Choroid plexus epithelial cell (primary cell): ENCODE data around the gene TUNAR.

Experiments used
- DNase-seq: peaks from one replicate; pipeline ENCODE4 v3.0.0-alpha.2; 2010; ENCODE audit warnings: low read depth
- H3K4me3 ChIP-seq: 2 replicates; pipeline ENCODE4 v1.5.1; 2011; ENCODE audit warnings: low read depth, mild to moderate bottlenecking, control low read depth, low read length, moderate library complexity
- TF ChIP-seq, protein P1 (sequence below): conservative IDR thresholded peaks from 2 replicates; pipeline ENCODE4 v1.5.1; 2011; ENCODE audit warnings: low read depth, mild to moderate bottlenecking, control low read depth, inconsistent platforms, low read length, moderate library complexity

TUNAR gene

GRCh38 chr14:95885866-95886265 is 9.2 kb downstream of the TUNAR start:
- no peak overlapping the region for H3K4me3 ChIP-seq
- TF ChIP-seq, protein P1, sequence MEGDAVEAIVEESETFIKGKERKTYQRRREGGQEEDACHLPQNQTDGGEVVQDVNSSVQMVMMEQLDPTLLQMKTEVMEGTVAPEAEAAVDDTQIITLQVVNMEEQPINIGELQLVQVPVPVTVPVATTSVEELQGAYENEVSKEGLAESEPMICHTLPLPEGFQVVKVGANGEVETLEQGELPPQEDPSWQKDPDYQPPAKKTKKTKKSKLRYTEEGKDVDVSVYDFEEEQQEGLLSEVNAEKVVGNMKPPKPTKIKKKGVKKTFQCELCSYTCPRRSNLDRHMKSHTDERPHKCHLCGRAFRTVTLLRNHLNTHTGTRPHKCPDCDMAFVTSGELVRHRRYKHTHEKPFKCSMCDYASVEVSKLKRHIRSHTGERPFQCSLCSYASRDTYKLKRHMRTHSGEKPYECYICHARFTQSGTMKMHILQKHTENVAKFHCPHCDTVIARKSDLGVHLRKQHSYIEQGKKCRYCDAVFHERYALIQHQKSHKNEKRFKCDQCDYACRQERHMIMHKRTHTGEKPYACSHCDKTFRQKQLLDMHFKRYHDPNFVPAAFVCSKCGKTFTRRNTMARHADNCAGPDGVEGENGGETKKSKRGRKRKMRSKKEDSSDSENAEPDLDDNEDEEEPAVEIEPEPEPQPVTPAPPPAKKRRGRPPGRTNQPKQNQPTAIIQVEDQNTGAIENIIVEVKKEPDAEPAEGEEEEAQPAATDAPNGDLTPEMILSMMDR = no peak
- DNase-seq = no peak

GRCh38 chr14:95886366-95887056 is 9.9 kb downstream of the TUNAR start:
- H3K4me3 ChIP-seq = no peak overlapping the region
- TF ChIP-seq, protein P1 = no peak
- no peak for DNase-seq

DNA sequence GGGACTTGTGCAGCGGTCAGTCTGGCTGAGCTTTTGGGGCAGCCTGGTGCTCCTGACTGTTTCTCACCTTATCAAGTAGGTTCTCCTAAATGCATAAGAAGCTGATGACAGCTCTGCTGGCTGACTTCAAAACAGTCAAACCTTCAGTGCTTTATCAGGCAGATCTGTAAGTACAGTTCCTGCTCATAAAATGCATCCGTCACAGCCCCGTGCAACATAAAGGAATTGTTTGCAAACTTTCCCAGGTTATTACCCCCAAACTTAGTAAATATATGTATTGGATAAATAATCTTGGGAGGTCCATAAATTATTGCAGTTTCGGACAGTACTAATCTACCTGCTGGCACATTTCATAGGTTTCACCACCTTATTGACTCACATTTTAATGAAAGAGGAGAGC is 10.7 kb downstream of the TUNAR start:
- no peak overlapping the region for H3K4me3 ChIP-seq
- TF ChIP-seq, protein P1 = no peak
- no peak for DNase-seq

GRCh38 chr14:95889236-95889979 is 12.8 kb downstream of the TUNAR start:
- H3K4me3 ChIP-seq = no peak overlapping the region
- TF ChIP-seq, protein P1 = no peak
- no peak for DNase-seq

DNA sequence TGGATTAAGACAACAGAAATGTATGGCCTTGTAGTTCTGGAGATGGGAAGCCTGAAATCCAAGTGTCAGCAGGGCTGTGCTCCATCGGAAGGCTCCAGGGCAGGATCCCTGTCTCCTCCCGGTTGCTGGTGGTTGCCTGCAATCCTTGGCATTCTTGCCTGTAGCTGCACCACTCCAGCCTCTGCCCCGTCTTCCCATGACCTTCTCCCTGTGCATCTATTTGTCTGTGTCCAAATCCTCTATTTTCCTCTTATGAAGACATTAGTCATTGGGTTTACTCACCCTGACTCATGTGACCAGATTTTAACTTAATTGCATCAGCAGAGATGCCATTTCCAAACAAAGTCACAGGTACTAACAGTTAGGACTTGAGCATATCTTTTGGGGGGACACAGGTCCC is 15.1 kb downstream of the TUNAR start:
- DNase-seq = no peak
- TF ChIP-seq, protein P1 = no peak
- H3K4me3 ChIP-seq = no peak overlapping the region

DNA sequence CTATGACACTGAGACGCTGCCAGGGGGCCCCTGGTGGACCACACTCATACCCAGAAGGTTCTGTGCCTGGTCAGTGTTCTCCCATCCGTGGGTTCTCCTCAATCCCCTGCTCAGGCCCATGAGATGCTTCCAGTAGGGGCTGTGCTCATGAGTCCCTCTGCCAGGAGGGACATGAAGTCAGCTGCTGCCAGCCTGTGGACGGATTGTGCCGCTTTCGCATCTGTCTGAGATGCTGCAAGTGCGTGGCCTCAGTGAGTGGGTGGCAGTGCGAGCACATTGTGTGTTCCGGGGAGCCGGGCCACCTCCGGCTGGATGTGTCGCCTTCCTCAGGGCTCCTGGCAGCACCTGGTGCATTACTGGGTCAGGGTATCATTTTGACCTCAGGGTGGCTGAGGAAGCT is 15.5 kb downstream of the TUNAR start:
- DNase-seq = no peak
- no peak overlapping the region for H3K4me3 ChIP-seq
- TF ChIP-seq, protein P1 = no peak
